ENCODE measurements around the gene DYRK1B. TPM values are rescaled to one million over a fixed set of nuclear protein-coding genes. Genes with fewer than 3 reads are reported as not detected.

DYRK1B gene
- total RNA-seq, 1 experiment from 2014 or later: 16.0 TPM

DNA sequence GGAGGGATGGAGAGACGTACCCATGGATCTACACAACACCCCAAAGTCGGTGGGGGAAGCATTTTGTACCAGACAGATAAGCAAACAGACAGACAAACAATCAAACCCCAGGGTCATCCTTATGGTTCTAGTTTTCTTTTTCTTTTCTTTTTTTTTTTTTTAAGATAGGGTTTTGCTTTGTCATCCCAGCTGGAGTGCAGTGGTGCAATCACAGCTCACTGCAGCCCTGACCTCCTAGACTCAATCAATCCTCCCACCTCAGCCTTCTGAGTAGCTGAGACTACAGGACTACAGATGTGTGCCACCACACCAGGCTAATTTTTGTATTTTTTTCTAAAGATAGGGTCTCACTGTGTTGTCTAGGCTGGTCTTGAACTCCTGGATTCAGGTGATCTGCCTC, 30.2 kb upstream of the DYRK1B start:
- Histone ChIP-seq H3K27me3 (replicated peaks; ENCODE audit: insufficient read depth, low read depth, low read length, poor library complexity) (no peaks in the 10 kb centered on the region), H3K9me3 (ENCODE audit: low read depth, low read length, poor library complexity, severe bottlenecking) (no peaks in the 10 kb centered on the region), H3K36me3 (ENCODE audit: insufficient read depth, low read length, poor library complexity, severe bottlenecking) (peaks cover 4% of the 10 kb centered on the region), H3K4me3 (ENCODE audit: low read depth, low read length, poor library complexity, severe bottlenecking) (no peak overlapping the region), H3K4me1 (ENCODE audit: insufficient read depth, low read length, poor library complexity, severe bottlenecking) (no peaks in the 10 kb centered on the region), H3K27ac (ENCODE audit: low read depth, low read length, poor library complexity, severe bottlenecking) (no peak overlapping the region)
- intact Hi-C loops (cut with micrococcal nuclease; ENCODE audit: unreplicated experiment): no loop called here
- TF ChIP-seq, protein P1, sequence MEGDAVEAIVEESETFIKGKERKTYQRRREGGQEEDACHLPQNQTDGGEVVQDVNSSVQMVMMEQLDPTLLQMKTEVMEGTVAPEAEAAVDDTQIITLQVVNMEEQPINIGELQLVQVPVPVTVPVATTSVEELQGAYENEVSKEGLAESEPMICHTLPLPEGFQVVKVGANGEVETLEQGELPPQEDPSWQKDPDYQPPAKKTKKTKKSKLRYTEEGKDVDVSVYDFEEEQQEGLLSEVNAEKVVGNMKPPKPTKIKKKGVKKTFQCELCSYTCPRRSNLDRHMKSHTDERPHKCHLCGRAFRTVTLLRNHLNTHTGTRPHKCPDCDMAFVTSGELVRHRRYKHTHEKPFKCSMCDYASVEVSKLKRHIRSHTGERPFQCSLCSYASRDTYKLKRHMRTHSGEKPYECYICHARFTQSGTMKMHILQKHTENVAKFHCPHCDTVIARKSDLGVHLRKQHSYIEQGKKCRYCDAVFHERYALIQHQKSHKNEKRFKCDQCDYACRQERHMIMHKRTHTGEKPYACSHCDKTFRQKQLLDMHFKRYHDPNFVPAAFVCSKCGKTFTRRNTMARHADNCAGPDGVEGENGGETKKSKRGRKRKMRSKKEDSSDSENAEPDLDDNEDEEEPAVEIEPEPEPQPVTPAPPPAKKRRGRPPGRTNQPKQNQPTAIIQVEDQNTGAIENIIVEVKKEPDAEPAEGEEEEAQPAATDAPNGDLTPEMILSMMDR (conservative IDR thresholded peaks at IDR 0.05; ENCODE audit: low read depth, low read length): no peak
- no peak for TF ChIP-seq EZH2 (IDR thresholded peaks at IDR 0.05; ENCODE audit: borderline replicate concordance, low read depth, low read length, poor library complexity, severe bottlenecking)
- POLR2A ChIA-PET (ENCODE audit: low non-redundant PET): no interaction called here
- CTCF ChIA-PET: no interaction called here
- DNase-seq (ENCODE audit: low spot score): no peak
- no TSS peak for BruUV-seq (replicated peaks)

- H3K27ac ChIP-seq (ENCODE audit: low read depth, low read length, poor library complexity, severe bottlenecking): no peak overlapping the region
- TF ChIP-seq EZH2 (IDR thresholded peaks at IDR 0.05; ENCODE audit: borderline replicate concordance, low read depth, low read length, poor library complexity, severe bottlenecking): no peak
- TF ChIP-seq, protein P1 (conservative IDR thresholded peaks at IDR 0.05; ENCODE audit: low read depth, low read length): no peak
- ChIA-PET POLR2A (ENCODE audit: low non-redundant PET) (no interaction called here), CTCF (no interaction called here)
- no peaks in the 10 kb centered on the region for H3K27me3 ChIP-seq (replicated peaks; ENCODE audit: insufficient read depth, low read depth, low read length, poor library complexity)
- no peaks in the 10 kb centered on the region for H3K4me1 ChIP-seq (ENCODE audit: insufficient read depth, low read length, poor library complexity, severe bottlenecking)
- no peak overlapping the region for H3K4me3 ChIP-seq (ENCODE audit: low read depth, low read length, poor library complexity, severe bottlenecking)
- DNase-seq (ENCODE audit: low spot score): peak; percentile 30
- BruUV-seq (replicated peaks): no TSS peak
- H3K9me3 ChIP-seq (ENCODE audit: low read depth, low read length, poor library complexity, severe bottlenecking): no peaks in the 10 kb centered on the region
- intact Hi-C loops (cut with micrococcal nuclease; ENCODE audit: unreplicated experiment): no loop called here
- H3K36me3 ChIP-seq (ENCODE audit: insufficient read depth, low read length, poor library complexity, severe bottlenecking): no peaks in the 10 kb centered on the region
These were observed 24.6 kb upstream of the DYRK1B start for GRCh38 chr19:39858541-39858940.

- intact Hi-C loops (cut with micrococcal nuclease; ENCODE audit: unreplicated experiment): no loop called here
- no peak overlapping the region for H3K4me3 ChIP-seq (ENCODE audit: low read depth, low read length, poor library complexity, severe bottlenecking)
- CTCF ChIA-PET: no interaction called here
- no peaks in the 10 kb centered on the region for H3K36me3 ChIP-seq (ENCODE audit: insufficient read depth, low read length, poor library complexity, severe bottlenecking)
- H3K27ac ChIP-seq (ENCODE audit: low read depth, low read length, poor library complexity, severe bottlenecking): no peak overlapping the region
- POLR2A ChIA-PET (ENCODE audit: low non-redundant PET): no interaction called here
- no peaks in the 10 kb centered on the region for H3K9me3 ChIP-seq (ENCODE audit: low read depth, low read length, poor library complexity, severe bottlenecking)
- TF ChIP-seq, protein P1 (conservative IDR thresholded peaks at IDR 0.05; ENCODE audit: low read depth, low read length): no peak
- no peak for TF ChIP-seq EZH2 (IDR thresholded peaks at IDR 0.05; ENCODE audit: borderline replicate concordance, low read depth, low read length, poor library complexity, severe bottlenecking)
- BruUV-seq (replicated peaks): no TSS peak
- no peaks in the 10 kb centered on the region for H3K4me1 ChIP-seq (ENCODE audit: insufficient read depth, low read length, poor library complexity, severe bottlenecking)
- no peaks in the 10 kb centered on the region for H3K27me3 ChIP-seq (replicated peaks; ENCODE audit: insufficient read depth, low read depth, low read length, poor library complexity)
- DNase-seq (ENCODE audit: low spot score): no peak
These were observed 18.9 kb upstream of the DYRK1B start for GRCh38 chr19:39852882-39853281.

Data from A673 (cell line).